WI38 (cell line): Measurements from ENCODE around the gene LHCGR.
"Not testable (repeated sequence)": the region's sequence is repeated elsewhere in the genome, so short reads cannot be mapped to it uniquely, and the experiment has no call there.

Experiments used
- H3K4me3 ChIP-seq: 2 replicates; pipeline ENCODE4 v1.5.1; 2011; ENCODE audit warnings: low read depth, mild to moderate bottlenecking, control low read depth, low read length
- CTCF ChIP-seq: IDR thresholded peaks from 2 replicates; pipeline ENCODE4 v1.5.1; 2012; ENCODE audit warnings: low read depth, mild to moderate bottlenecking, control low read depth, low read length

The LHCGR gene

DNA sequence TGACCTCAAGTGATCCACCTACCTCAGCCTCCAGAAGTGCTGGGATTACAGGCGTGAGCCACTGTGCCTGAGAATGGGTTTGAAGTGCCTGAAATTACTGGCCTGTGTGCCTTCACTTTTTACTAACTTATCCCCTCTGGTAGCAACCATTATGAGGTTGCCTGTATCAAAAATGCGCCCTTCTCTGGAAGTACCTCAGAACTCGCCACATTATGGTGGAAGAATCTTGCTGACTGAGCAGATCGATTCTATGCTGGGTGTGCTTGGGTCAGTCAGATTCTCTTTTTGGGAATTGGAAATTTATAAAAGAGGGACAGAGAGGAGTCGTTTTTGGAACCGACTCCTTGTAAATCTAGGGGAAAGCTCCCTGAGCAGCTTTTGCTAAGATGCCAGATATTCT lies 8.2 kb downstream of the LHCGR start:
- no peak overlapping the region for H3K4me3 ChIP-seq
- TF ChIP-seq CTCF, result no peak

- not testable (repeated sequence) for H3K4me3 ChIP-seq
Measured at GRCh38 chr2:48739236-48739635, 16.3 kb downstream of the LHCGR start.

- TF ChIP-seq CTCF, result no peak
- H3K4me3 ChIP-seq, result no peak overlapping the region
Measured at GRCh38 chr2:48738806-48739205, 16.7 kb downstream of the LHCGR start.

GRCh38 chr2:48736251-48736650 lies 19.3 kb downstream of the LHCGR start:
- TF ChIP-seq CTCF, result no peak
- no peak overlapping the region for H3K4me3 ChIP-seq

GRCh38 chr2:48734576-48735303 lies 20.8 kb downstream of the LHCGR start:
- TF ChIP-seq CTCF, result no peak
- H3K4me3 ChIP-seq, result no peak overlapping the region

DNA sequence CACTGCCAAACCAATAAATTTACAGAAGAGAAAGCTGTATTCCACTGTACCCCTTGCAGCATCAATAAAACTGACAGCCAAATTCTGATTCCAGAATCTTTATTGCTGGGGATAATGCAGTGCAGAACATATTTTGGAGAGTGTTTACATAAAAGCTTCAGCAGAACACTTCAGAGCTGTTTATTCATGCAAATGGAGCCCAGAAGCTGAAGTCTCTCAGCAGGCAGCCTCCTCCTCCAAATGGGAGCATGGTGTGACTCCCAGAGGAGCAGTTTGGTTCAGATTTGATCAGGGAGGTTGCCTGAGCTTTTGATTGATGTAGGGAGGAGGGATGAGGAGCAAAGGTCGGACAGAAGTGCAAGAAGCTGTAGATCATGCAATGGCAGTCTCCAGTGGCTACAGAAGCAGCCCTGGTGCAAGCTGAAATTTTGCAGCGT lies 22.4 kb downstream of the LHCGR start:
- TF ChIP-seq CTCF, result no peak
- H3K4me3 ChIP-seq, result no peak overlapping the region

DNA sequence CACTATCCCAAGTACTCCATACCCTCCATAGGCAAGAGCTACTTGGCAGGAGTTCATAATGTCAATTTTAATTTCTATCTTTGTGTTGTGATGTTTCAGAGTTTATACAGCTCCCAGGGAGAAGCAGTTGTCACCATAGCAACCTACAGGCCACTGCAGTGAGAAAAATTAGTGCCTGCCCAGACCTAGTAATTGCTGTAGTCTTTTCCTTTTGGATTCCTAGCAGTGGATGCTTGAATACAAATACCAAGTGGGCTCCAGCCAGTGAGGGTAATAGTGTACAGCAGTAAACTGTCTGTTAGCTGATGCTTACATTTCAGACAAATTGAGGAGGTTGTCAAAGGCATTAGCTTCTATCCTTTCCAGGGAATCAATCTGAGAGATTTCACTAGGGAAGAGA lies 26.7 kb downstream of the LHCGR start:
- TF ChIP-seq CTCF, result no peak
- H3K4me3 ChIP-seq, result no peak overlapping the region

- H3K4me3 ChIP-seq, result no peak overlapping the region
- no peak for TF ChIP-seq CTCF
Measured at GRCh38 chr2:48728295-48728694, 27.2 kb downstream of the LHCGR start.
